Muscle of back (tissue), 11 donors: ENCODE measurements around the gene PRKCE. TPM values are rescaled to one million over a fixed set of nuclear protein-coding genes. Genes with fewer than 3 reads are reported as not detected.

ENCODE experiments used
- DNase-seq, 3 donors: peaks; one replicate each; pipeline versions ENCODE4 v3.0.0 to v3.0.0-alpha.2; 2013
- polyA plus RNA-seq, 10 donors: library from polyadenylated mRNA; unstranded; fragments of 120-200 nt; gene quantifications; one replicate each; pipeline ENCODE4 v1.2.1, GENCODE V29; 2013; ENCODE audit not compliant: insufficient read length in 10 of 10

The PRKCE gene
- polyA plus RNA-seq, 10 donors = 4.6 to 7.8 (median 6.1) TPM

- no peak for DNase-seq
Observed at GRCh38 chr2:46040563-46041155, 389.2 kb downstream of the PRKCE start.

- DNase-seq = peak; percentile 25 to 67 (median 46)
Observed at GRCh38 chr2:46041434-46041833, 390.0 kb downstream of the PRKCE start.

- DNase-seq = no peak
Observed at GRCh38 chr2:46042207-46042637, 390.7 kb downstream of the PRKCE start.

GRCh38 chr2:46042711-46043110 lies 391.2 kb downstream of the PRKCE start:
- no peak for DNase-seq

- no peak for DNase-seq
Observed at GRCh38 chr2:46045888-46046287, 394.4 kb downstream of the PRKCE start.

GRCh38 chr2:46047290-46047689 lies 395.8 kb downstream of the PRKCE start:
- no peak for DNase-seq

- DNase-seq = no peak
Observed at GRCh38 chr2:46048693-46049092, 397.2 kb downstream of the PRKCE start.

- DNase-seq = no peak
Observed at GRCh38 chr2:46050027-46050426, 398.6 kb downstream of the PRKCE start.

GRCh38 chr2:46050489-46050888 lies 399.0 kb downstream of the PRKCE start:
- no peak for DNase-seq

- no peak for DNase-seq
Observed at GRCh38 chr2:46051085-46051484, 399.6 kb downstream of the PRKCE start.

GRCh38 chr2:46053564-46053963 lies 402.1 kb downstream of the PRKCE start:
- DNase-seq = no peak

GRCh38 chr2:46056541-46056940 lies 405.1 kb downstream of the PRKCE start:
- DNase-seq = no peak

GRCh38 chr2:46058140-46058539 lies 406.7 kb downstream of the PRKCE start:
- no peak for DNase-seq

- peak; percentile 80 to 92 (median 84) for DNase-seq
Observed at GRCh38 chr2:46062637-46063412, 411.4 kb downstream of the PRKCE start.

- no peak for DNase-seq
Observed at GRCh38 chr2:46064396-46064795, 412.9 kb downstream of the PRKCE start.

GRCh38 chr2:46065152-46065551 lies 413.7 kb downstream of the PRKCE start:
- no peak for DNase-seq

GRCh38 chr2:46066116-46066515 lies 414.6 kb downstream of the PRKCE start:
- no peak for DNase-seq

GRCh38 chr2:46066601-46067000 lies 415.1 kb downstream of the PRKCE start:
- DNase-seq = no peak

GRCh38 chr2:46067062-46067461 lies 415.6 kb downstream of the PRKCE start:
- no peak for DNase-seq

- peak in 1 of 3 donors; percentile 93 for DNase-seq
Observed at GRCh38 chr2:46067501-46068305, 416.2 kb downstream of the PRKCE start.

GRCh38 chr2:46068636-46069035 lies 417.2 kb downstream of the PRKCE start:
- DNase-seq = no peak

- DNase-seq = no peak
Observed at GRCh38 chr2:46071074-46071473, 419.6 kb downstream of the PRKCE start.
